Psoas muscle (tissue), 8 donors: ENCODE data around the gene IQCN. TPM values are rescaled to one million over a fixed set of nuclear protein-coding genes. Genes with fewer than 3 reads are reported as not detected.

Experiments used
- ATAC-seq, 4 donors: fragments of 200-7000 bp; cut with Tn5 transposase; one replicate each; pipeline ENCODE4 v1.9.1; 2020; ENCODE audit warnings: moderate library complexity in 3 of 4, mild to moderate bottlenecking in 2 of 4
- DNase-seq, 2 donors: peaks; one replicate each; pipeline ENCODE4 v3.0.0-alpha.2; 2020
- H3K27ac ChIP-seq: fragments of 200-600 bp; one replicate; pipeline ENCODE4 v1.8.0; 2022
- H3K27me3 ChIP-seq, 3 donors: fragments of 200-600 bp in 1 of 3; one replicate each; pipeline versions ENCODE4 v1.6.1 to v1.8.0; 2013 to 2022; ENCODE audit warnings: low read length in 2 of 3, mild to moderate bottlenecking in 2 of 3, moderate library complexity in 1 of 3; ENCODE audit not compliant: insufficient read depth in 3 of 3
- H3K36me3 ChIP-seq, 2 donors: fragments of 200-600 bp in 1 of 2; one replicate each; pipeline versions ENCODE4 v1.6.1 to v1.8.0; 2013 to 2022; ENCODE audit warnings: low read depth in 1 of 2, mild to moderate bottlenecking in 1 of 2, moderate library complexity in 1 of 2; ENCODE audit not compliant: insufficient read depth in 1 of 2
- H3K4me1 ChIP-seq: fragments of 200-600 bp; one replicate; pipeline ENCODE4 v1.8.0; 2022
- H3K4me3 ChIP-seq: fragments of 200-600 bp; one replicate; pipeline ENCODE4 v1.8.0; 2022; ENCODE audit warnings: mild to moderate bottlenecking
- H3K9me3 ChIP-seq: fragments of 200-600 bp; one replicate; pipeline ENCODE4 v1.8.0; 2022
- WGBS, 3 donors: extraction: QIAGEN DNeasy Blood & Tissue Kit; methylation state at CpG; one replicate each; pipeline versions ENCODE4 v1.1.6 to v1.1.7; 2013; 5-methylcytosine and 5-hydroxymethylcytosine counted together
- intact Hi-C, 2 donors: fragments of 100-400 bp; cut with DNase I; formaldehyde crosslinking; loops; one replicate each; pipeline versions ENCODE4 v1.11.0 to v1.14.2; 2022
- polyA plus RNA-seq, 3 donors: library from polyadenylated mRNA; stranded (reverse); fragments of 200-250 nt; gene quantifications; one replicate each; pipeline ENCODE4 v1.2.3, GENCODE V29; 2013
- total RNA-seq, 4 donors: library from RNA; stranded (reverse); fragmentation: NEBNext Ultra II Directional in 2 of 4; extraction: Animal tissue kit (Norgen Biotek cat#: 25700) in 2 of 4; gene quantifications; one replicate each; pipeline versions ENCODE4 v1.2.1 to v1.2.4, GENCODE V29; 2021 to 2023
- TF ChIP-seq, protein P1 (sequence below): fragments of 200-600 bp; IDR thresholded peaks from one replicate; pipeline ENCODE4 v1.8.0; 2022; ENCODE audit warnings: antibody characterized with exemption
- donor health status: healthy with polysubstance abuse.
- donor health status: DM: no; HTN: no; CAD: no; lungs with moderate emphysema.
- donor health status: Bipolar disorder and iron deficiency.
- donor health status: healthy.
- donor health status: DM: yes; HTN: yes; CAD: no.
- donor health status: DM: no; HTN: no; CAD: no.
- donor health status: DM: no; HTN: no; CAD: no.
- donor health status: DM: yes; HTN: yes; CAD: no.

The IQCN gene
- total and polyA plus RNA-seq, 7 donors = 0.12 to 1.5 (median 0.39) TPM

DNA sequence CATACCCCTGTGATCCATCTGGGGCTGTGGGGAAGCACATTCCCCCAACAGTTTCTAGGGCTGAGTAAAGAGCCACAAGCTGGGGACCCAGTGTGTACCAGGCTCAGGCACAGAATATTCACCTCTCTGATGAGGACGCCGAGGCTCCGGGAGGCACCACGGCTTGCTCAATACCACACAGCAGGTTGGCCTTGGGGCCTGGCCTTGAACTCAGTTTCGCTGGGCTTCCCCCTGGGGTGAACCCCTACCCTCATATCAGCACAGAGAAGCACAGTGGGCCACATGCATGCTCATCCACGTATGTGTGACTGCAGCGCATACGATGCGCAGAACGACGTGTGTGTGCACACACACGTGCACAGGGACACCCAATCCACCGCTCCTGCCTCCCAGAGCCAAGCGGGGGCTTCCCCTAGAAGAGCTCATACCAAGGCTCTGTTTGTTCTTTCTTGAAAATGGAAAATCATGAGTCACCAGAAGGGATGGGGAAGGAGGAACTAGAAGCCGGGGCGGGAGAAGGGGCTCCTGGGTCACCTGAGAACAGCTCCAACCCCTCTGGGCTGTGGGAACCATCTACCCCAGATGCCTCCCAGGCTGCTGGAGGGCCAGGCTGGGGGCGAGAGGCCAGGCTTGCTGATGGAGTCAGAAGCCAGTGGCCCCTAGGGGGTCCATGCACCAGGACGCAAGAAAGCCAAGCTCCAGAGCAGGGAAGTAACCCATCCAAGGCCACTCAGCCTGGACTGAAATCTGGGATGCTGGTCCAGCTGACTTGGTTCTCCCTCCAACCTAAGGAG is 43.1 kb downstream of the IQCN start:
- peaks cover 0 to 25% (median 2%) of the 10 kb centered on the region in 3 donors for H3K27me3 ChIP-seq

DNA sequence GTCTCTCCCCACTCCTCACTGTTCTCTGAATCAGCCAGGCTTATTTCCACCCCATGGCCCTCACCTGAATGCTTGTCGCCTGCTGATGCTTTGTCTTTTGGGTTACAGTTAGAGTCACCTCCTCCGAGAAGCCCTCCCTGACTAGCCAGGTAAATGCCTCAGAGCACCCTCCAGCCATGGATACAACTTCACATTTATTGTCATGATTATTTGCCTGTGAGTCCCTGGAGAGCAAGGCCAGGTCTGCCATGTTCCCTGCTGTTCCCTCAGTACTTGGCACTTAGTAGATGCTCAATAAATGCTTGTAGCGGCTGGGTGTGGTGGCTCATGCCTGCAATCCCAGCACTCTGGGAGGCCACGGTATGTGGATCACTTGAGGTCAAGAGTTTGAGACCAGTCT is 44.3 kb downstream of the IQCN start:
- 68 to 78% (median 69%) methylated on average over 4 of the region's 4 CpGs for WGBS, 3 donors
- no peak for ATAC-seq
- TF ChIP-seq, protein P1, sequence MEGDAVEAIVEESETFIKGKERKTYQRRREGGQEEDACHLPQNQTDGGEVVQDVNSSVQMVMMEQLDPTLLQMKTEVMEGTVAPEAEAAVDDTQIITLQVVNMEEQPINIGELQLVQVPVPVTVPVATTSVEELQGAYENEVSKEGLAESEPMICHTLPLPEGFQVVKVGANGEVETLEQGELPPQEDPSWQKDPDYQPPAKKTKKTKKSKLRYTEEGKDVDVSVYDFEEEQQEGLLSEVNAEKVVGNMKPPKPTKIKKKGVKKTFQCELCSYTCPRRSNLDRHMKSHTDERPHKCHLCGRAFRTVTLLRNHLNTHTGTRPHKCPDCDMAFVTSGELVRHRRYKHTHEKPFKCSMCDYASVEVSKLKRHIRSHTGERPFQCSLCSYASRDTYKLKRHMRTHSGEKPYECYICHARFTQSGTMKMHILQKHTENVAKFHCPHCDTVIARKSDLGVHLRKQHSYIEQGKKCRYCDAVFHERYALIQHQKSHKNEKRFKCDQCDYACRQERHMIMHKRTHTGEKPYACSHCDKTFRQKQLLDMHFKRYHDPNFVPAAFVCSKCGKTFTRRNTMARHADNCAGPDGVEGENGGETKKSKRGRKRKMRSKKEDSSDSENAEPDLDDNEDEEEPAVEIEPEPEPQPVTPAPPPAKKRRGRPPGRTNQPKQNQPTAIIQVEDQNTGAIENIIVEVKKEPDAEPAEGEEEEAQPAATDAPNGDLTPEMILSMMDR = no peak
- H3K27ac ChIP-seq = no peak overlapping the region
- intact Hi-C loops = loop anchor here in 1 of 2 donors (10.0 kb wide), 1 partner anchor 185 kb away; the partner anchor contains the start of gene SSBP4
- H3K36me3 ChIP-seq = no peaks in the 10 kb centered on the region
- DNase-seq = no peak
- peaks cover 0 to 25% (median 2%) of the 10 kb centered on the region in 3 donors for H3K27me3 ChIP-seq
- no peaks in the 10 kb centered on the region for H3K9me3 ChIP-seq
- H3K4me1 ChIP-seq = peaks cover 24% of the 10 kb centered on the region
- no peak overlapping the region for H3K4me3 ChIP-seq

More for the DNA sequence above, 43.1 kb downstream of the IQCN start:
- Histone ChIP-seq H3K4me1 (peaks cover 17% of the 10 kb centered on the region), H3K9me3 (no peaks in the 10 kb centered on the region), H3K36me3 (no peaks in the 10 kb centered on the region), H3K4me3 (no peak overlapping the region), H3K27ac (no peak overlapping the region)
- ATAC-seq (no peak), DNase-seq (no peak)
- intact Hi-C loops = no loop called here
- TF ChIP-seq, protein P1 = no peak
- WGBS, 3 donors = 59 to 62% (median 62%) methylated on average over 18 of the region's 18 CpGs

DNA sequence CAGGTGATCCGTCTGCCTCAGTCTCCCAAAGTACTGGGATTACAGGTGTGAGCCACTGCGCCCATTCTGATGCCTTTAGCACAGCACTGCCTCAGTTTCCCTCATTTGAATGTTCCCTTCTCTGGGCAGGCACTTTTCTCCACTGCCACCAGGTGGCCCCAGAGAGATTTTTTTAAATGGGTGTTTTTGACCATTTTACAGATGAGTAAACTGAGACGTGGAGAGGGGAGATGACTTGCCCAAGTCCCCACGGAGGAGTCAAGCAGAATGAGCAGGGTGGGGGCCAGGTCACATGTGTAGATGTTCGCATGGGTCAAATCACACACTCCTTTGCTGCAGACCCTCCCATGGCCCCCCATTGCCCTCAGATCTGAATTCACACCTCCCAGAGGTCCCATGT is 44.8 kb downstream of the IQCN start:
- peaks cover 0 to 25% (median 2%) of the 10 kb centered on the region in 3 donors for H3K27me3 ChIP-seq
- no peak for ATAC-seq

DNA sequence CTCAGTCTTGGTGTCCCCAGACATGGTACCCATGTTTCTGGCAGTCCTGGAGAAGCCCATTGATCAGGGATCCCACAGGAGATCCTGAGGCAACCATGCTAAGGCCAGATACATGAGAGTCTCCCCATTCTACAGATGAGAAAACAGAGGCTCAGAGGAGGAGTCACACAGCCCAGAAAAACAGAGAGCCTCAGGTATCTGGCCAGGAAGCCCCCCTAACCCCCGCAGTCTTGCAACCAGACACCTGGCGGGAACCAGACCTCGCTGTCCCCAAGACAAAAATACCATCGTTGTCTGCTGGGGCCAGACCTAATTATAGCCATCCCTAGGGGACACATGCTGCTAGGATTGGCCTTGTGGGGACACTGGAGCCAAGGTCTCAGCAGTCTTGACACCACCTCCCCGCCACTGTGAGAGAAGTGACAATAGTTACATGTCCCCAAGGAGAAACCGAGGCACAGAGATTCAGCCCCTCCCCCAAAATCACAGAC is 46.4 kb downstream of the IQCN start:
- H3K27me3 ChIP-seq = peaks cover 0 to 17% (median 2%) of the 10 kb centered on the region in 3 donors
- WGBS, 3 donors = 18 to 25% (median 20%) methylated on average over 6 of the region's 6 CpGs
- ATAC-seq (peak in 3 of 4 donors; percentile 32 to 68 (median 67)), DNase-seq (peak in 1 of 2 donors; percentile 80)
- peak overlapping the region; percentile 36 for H3K27ac ChIP-seq
- H3K9me3 ChIP-seq = no peaks in the 10 kb centered on the region
- H3K4me3 ChIP-seq = no peak overlapping the region
- TF ChIP-seq, protein P1 = no peak
- intact Hi-C loops = loop anchor here in 1 of 2 donors (10.0 kb wide), 1 partner anchor 187 kb away; the partner anchor contains the start of gene SSBP4
- peaks cover 27% of the 10 kb centered on the region for H3K4me1 ChIP-seq
- no peaks in the 10 kb centered on the region for H3K36me3 ChIP-seq

More for the DNA sequence above, 44.8 kb downstream of the IQCN start:
- no peaks in the 10 kb centered on the region for H3K36me3 ChIP-seq
- TF ChIP-seq, protein P1 = peak; percentile 32
- no peak overlapping the region for H3K27ac ChIP-seq
- H3K9me3 ChIP-seq = no peaks in the 10 kb centered on the region
- intact Hi-C loops = loop anchor here in 1 of 2 donors (10.0 kb wide), 1 partner anchor 185 kb away; the partner anchor contains the start of gene SSBP4
- WGBS, 3 donors = 73 to 77% (median 73%) methylated on average over 5 of the region's 5 CpGs
- peaks cover 27% of the 10 kb centered on the region for H3K4me1 ChIP-seq
- DNase-seq = no peak
- no peak overlapping the region for H3K4me3 ChIP-seq
